GM19240 (cell line): Measurements from ENCODE around the gene PRKCE.

Source experiments
- DNase-seq: peaks from one replicate; pipeline ENCODE4 v3.0.0; 2011; ENCODE audit warnings: low spot score; ENCODE audit not compliant: insufficient read length

The PRKCE gene

GRCh38 chr2:46106690-46107089, 455.2 kb downstream of the PRKCE start:
- DNase-seq = no peak

- DNase-seq = no peak
Measured at GRCh38 chr2:46114996-46115395, 463.5 kb downstream of the PRKCE start.

- no peak for DNase-seq
Measured at GRCh38 chr2:46116150-46116549, 464.7 kb downstream of the PRKCE start.

GRCh38 chr2:46116553-46116991, 465.1 kb downstream of the PRKCE start:
- no peak for DNase-seq

GRCh38 chr2:46117379-46117778, 465.9 kb downstream of the PRKCE start:
- DNase-seq = no peak

GRCh38 chr2:46117994-46118393, 466.5 kb downstream of the PRKCE start:
- DNase-seq = no peak

GRCh38 chr2:46118656-46119371, 467.3 kb downstream of the PRKCE start:
- DNase-seq = no peak

- no peak for DNase-seq
Measured at GRCh38 chr2:46119453-46119852, 468.0 kb downstream of the PRKCE start.

- no peak for DNase-seq
Measured at GRCh38 chr2:46120792-46121555, 469.5 kb downstream of the PRKCE start.

GRCh38 chr2:46122318-46122976, 471.0 kb downstream of the PRKCE start:
- DNase-seq = no peak

GRCh38 chr2:46123013-46123412, 471.5 kb downstream of the PRKCE start:
- no peak for DNase-seq

- DNase-seq = no peak
Measured at GRCh38 chr2:46125798-46126197, 474.3 kb downstream of the PRKCE start.

GRCh38 chr2:46126571-46126970, 475.1 kb downstream of the PRKCE start:
- no peak for DNase-seq

GRCh38 chr2:46127176-46127575, 475.7 kb downstream of the PRKCE start:
- DNase-seq = no peak

GRCh38 chr2:46130511-46130910, 479.0 kb downstream of the PRKCE start:
- DNase-seq = no peak

- no peak for DNase-seq
Measured at GRCh38 chr2:46132996-46133395, 481.5 kb downstream of the PRKCE start.

- no peak for DNase-seq
Measured at GRCh38 chr2:46134531-46135227, 483.2 kb downstream of the PRKCE start.

GRCh38 chr2:46135228-46135855, 483.9 kb downstream of the PRKCE start:
- DNase-seq = no peak

- no peak for DNase-seq
Measured at GRCh38 chr2:46135958-46136357, 484.5 kb downstream of the PRKCE start.

GRCh38 chr2:46136481-46136880, 485.0 kb downstream of the PRKCE start:
- DNase-seq = no peak

- DNase-seq = no peak
Measured at GRCh38 chr2:46136953-46137352, 485.5 kb downstream of the PRKCE start.
